B cell (primary cell): ENCODE measurements around the gene CT45A9. TPM values are rescaled to one million over a fixed set of nuclear protein-coding genes. Genes with fewer than 3 reads are reported as not detected.
"Not testable (repeated sequence)": the region's sequence is repeated elsewhere in the genome, so short reads cannot be mapped to it uniquely, and the experiment has no call there.

Experiments used
- ATAC-seq: fragments of 200-7000 bp; cut with Tn5 transposase; one replicate; pipeline ENCODE4 v1.10.0; 2021; ENCODE audit warnings: low read depth, mild to moderate bottlenecking, moderate number of reproducible peaks, moderate library complexity
- CTCF ChIA-PET: fragments of 350-600 bp; sonication (Branson Sonifier 250); formaldehyde crosslinking; loops from one replicate; lab custom pipeline; 2021; ENCODE audit warnings: antibody characterized with exemption, inconsistent platforms; lab: Charles Lee
- POLR2A ChIA-PET: fragments of 350-600 bp; sonication (Branson Sonifier 250); formaldehyde crosslinking; loops from one replicate; lab custom pipeline; 2021; ENCODE audit warnings: antibody characterized with exemption; lab: Charles Lee
- DNase-seq: peaks from one replicate; pipeline ENCODE4 v3.0.0; 2013
- H2AFZ ChIP-seq: 2 replicates; pipeline ENCODE4 v1.6.1; 2012; ENCODE audit warnings: mild to moderate bottlenecking, low read depth, low read length; ENCODE audit not compliant: insufficient read depth, poor library complexity, severe bottlenecking
- H3K27ac ChIP-seq, 2 donors: 1 replicate in 1 of 2; 2 replicates in 1 of 2; pipeline ENCODE4 v1.5.1; 2012 to 2013; ENCODE audit warnings: low read length in 2 of 2, mild to moderate bottlenecking in 2 of 2, moderate library complexity in 1 of 2
- H3K27me3 ChIP-seq, 4 experiments: fragments of 200-600 bp in 1 of 4; sonication (generic) in 1 of 4; replicated peaks in 1 of 4; 1 replicate in 2 of 4; 2 replicates in 2 of 4; pipeline versions ENCODE4 v1.6.1 to v1.7.0; 2013 to 2016; ENCODE audit warnings: low read length in 3 of 4, mild to moderate bottlenecking in 2 of 4, mixed read lengths in 1 of 4, moderate library complexity in 1 of 4; ENCODE audit not compliant: insufficient read depth in 4 of 4, control insufficient read depth in 3 of 4; ENCODE audit errors: control extremely low read depth in 1 of 4
- H3K36me3 ChIP-seq, 2 experiments: replicated peaks in 1 of 2; 1 replicate in 1 of 2; 2 replicates in 1 of 2; pipeline versions ENCODE4 v1.6.1 to v1.7.1; 2013; ENCODE audit warnings: low read length in 1 of 2; ENCODE audit not compliant: insufficient read depth in 2 of 2, control insufficient read depth in 1 of 2; ENCODE audit errors: control extremely low read depth in 1 of 2, extremely low read depth in 1 of 2
- H3K4me1 ChIP-seq, 2 donors: fragments of 200-600 bp in 1 of 2; sonication (generic) in 1 of 2; 1 replicate in 1 of 2; 2 replicates in 1 of 2; pipeline versions ENCODE4 v1.5.1 to v1.6.1; 2013 to 2017; ENCODE audit warnings: low read length in 2 of 2; ENCODE audit not compliant: control insufficient read depth in 2 of 2, insufficient read depth in 2 of 2
- H3K4me2 ChIP-seq: replicated peaks from 2 replicates; pipeline ENCODE3; 2012; ENCODE audit warnings: mild to moderate bottlenecking, low read depth, low read length; ENCODE audit not compliant: poor library complexity, severe bottlenecking
- H3K4me3 ChIP-seq, 5 experiments: fragments of 200-600 bp in 1 of 5; sonication (generic) in 1 of 5; 1 replicate in 3 of 5; 2 replicates in 2 of 5; pipeline versions ENCODE4 v1.5.1 to v1.7.0; 2011 to 2016; ENCODE audit warnings: low read length in 4 of 5, mild to moderate bottlenecking in 4 of 5, low read depth in 2 of 5, control low read depth in 1 of 5, moderate library complexity in 1 of 5; ENCODE audit not compliant: insufficient read depth in 1 of 5; ENCODE audit errors: control extremely low read depth in 1 of 5, extremely low read depth in 1 of 5
- H3K79me2 ChIP-seq: fragments of 200-600 bp; sonication (generic); one replicate; pipeline ENCODE4 v1.6.0; 2016; ENCODE audit warnings: low read length; ENCODE audit not compliant: control insufficient read depth, insufficient read depth
- H3K9ac ChIP-seq: fragments of 200-600 bp; sonication (generic); 2 replicates; pipeline ENCODE4 v1.6.1; 2017; ENCODE audit warnings: mild to moderate bottlenecking, low read length, moderate library complexity
- H3K9me3 ChIP-seq, 3 donors: one replicate each; pipeline versions ENCODE4 v1.6.1 to v1.7.1; 2013; ENCODE audit warnings: low read length in 2 of 3; ENCODE audit not compliant: control insufficient read depth in 2 of 3, insufficient read depth in 1 of 3; ENCODE audit errors: control extremely low read depth in 1 of 3
- H4K20me1 ChIP-seq: 2 replicates; pipeline ENCODE4 v1.6.0; 2012; ENCODE audit warnings: mild to moderate bottlenecking, low read length; ENCODE audit not compliant: insufficient read depth, control insufficient read depth, poor library complexity, severe bottlenecking
- H3K27ac Mint-ChIP-seq: one replicate; pipeline ENCODE4 v1.8.0; 2021; ENCODE audit warnings: mixed read lengths
- H3K27me3 Mint-ChIP-seq: one replicate; pipeline ENCODE4 v1.8.0; 2021; ENCODE audit warnings: mixed read lengths
- H3K4me1 Mint-ChIP-seq: one replicate; pipeline ENCODE4 v1.8.0; 2021; ENCODE audit warnings: mixed read lengths
- H3K4me3 Mint-ChIP-seq: one replicate; pipeline ENCODE4 v1.8.0; 2021; ENCODE audit warnings: mixed read lengths
- H3K9me3 Mint-ChIP-seq: one replicate; pipeline ENCODE4 v1.8.0; 2022; ENCODE audit warnings: mixed read lengths; ENCODE audit not compliant: insufficient read depth
- CTCF ChIP-seq: fragments of 200-600 bp; IDR thresholded peaks from one replicate; pipeline ENCODE4 v1.8.0; 2022; ENCODE audit warnings: antibody characterized with exemption, mild to moderate bottlenecking
- EZH2 ChIP-seq: IDR thresholded peaks from 2 replicates; pipeline ENCODE4 v1.6.1; 2012; ENCODE audit warnings: borderline replicate concordance, low read depth, mild to moderate bottlenecking, moderate library complexity, low read length; ENCODE audit not compliant: insufficient read depth, poor library complexity, severe bottlenecking
- WGBS: methylation state at CpG from one replicate; pipeline ENCODE4 v1.1.5; 2013; ENCODE audit warnings: missing lambda C conversion rate; ENCODE audit not compliant: insufficient coverage; 5-methylcytosine and 5-hydroxymethylcytosine counted together
- intact Hi-C: fragments of 100-400 bp; cut with micrococcal nuclease; formaldehyde crosslinking; loops from one replicate; pipeline ENCODE4 v1.10.0; 2022
- polyA plus RNA-seq: library from polyadenylated mRNA; depleted of rRNA; stranded (reverse); fragments of >200 nt; gene quantifications from 2 replicates; pipeline ENCODE4 v1.2.3, GENCODE V29; 2012
- total RNA-seq, 2 donors: library from RNA; stranded (reverse); fragments of 120-200 nt in 1 of 2; gene quantifications; 1 replicate in 1 of 2; 2 replicates in 1 of 2; pipeline versions ENCODE4 v1.2.3 to v1.2.4, GENCODE V29; 2013 to 2022

Gene CT45A9
- total and polyA plus RNA-seq, 2 donors (not counting 1 experiment from before 2014, with no cell fraction given), result not detected

DNA sequence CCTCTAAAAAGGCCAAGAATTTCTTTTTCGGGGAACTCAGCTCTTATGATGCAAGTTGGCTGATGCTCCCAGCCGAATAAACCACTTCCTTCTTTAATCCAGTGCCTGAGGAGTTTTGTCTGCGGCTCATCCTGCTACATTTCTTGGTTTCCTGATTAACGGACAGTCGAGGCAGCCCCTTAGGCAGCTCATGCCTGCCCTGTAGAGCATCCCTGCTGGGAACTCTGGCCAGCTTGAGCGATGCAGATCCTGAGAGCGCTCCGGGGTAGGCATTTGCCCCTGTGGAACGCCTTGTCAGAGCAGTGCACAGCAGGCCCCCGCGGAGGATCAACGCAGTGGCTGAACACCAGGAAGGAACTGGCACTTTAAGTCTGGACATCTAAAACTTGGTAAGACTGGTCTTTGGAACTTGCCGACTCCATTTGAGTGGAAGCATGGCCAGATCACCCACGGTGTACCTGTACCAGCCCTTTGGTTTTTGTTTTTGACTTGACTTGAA is 18.5 kb upstream of the CT45A9 start:
- Histone ChIP-seq H3K4me2 (no peak overlapping the region), H4K20me1 (no peaks in the 10 kb centered on the region), H3K9me3 (no peaks in the 10 kb centered on the region), H2AFZ (no peak overlapping the region), H3K79me2 (no peaks in the 10 kb centered on the region), H3K27me3 (peaks cover 0 to 4% (median 0%) of the 10 kb centered on the region in 4 experiments), H3K9ac (no peak overlapping the region), H3K4me1 (no peaks in the 10 kb centered on the region), H3K27ac (no peak overlapping the region), H3K4me3 (no peak overlapping the region), H3K36me3 (no peaks in the 10 kb centered on the region)
- CTCF ChIA-PET, result no interaction called here
- no peaks in the 10 kb centered on the region for H3K4me1 Mint-ChIP-seq
- POLR2A ChIA-PET, result no interaction called here
- intact Hi-C loops, result no loop called here
- ATAC-seq (no peak), DNase-seq (no peak)
- no peak overlapping the region for H3K4me3 Mint-ChIP-seq
- no peaks in the 10 kb centered on the region for H3K9me3 Mint-ChIP-seq
- no peak for TF ChIP-seq EZH2
- no peak for TF ChIP-seq CTCF
- no peaks in the 10 kb centered on the region for H3K27me3 Mint-ChIP-seq
- 73% methylated on average over 8 of the region's 14 CpGs for WGBS
- H3K27ac Mint-ChIP-seq, result no peak overlapping the region

- intact Hi-C loops, H4K20me1 ChIP-seq, H2AFZ ChIP-seq, H3K4me2 ChIP-seq, CTCF ChIA-PET, H3K27me3 Mint-ChIP-seq, H3K27ac ChIP-seq, DNase-seq, H3K4me1 Mint-ChIP-seq, H3K36me3 ChIP-seq, H3K4me3 ChIP-seq, H3K9me3 ChIP-seq, POLR2A ChIA-PET, ATAC-seq, H3K9ac ChIP-seq, H3K9me3 Mint-ChIP-seq, H3K27me3 ChIP-seq, H3K4me3 Mint-ChIP-seq, H3K27ac Mint-ChIP-seq, H3K79me2 ChIP-seq, H3K4me1 ChIP-seq: not testable (repeated sequence)
- no CpG with 5 or more reads among the region's 15 CpGs for WGBS
Observed at GRCh38 chrX:135888976-135889375, 17.4 kb upstream of the CT45A9 start.

GRCh38 chrX:135888230-135888629 is 16.6 kb upstream of the CT45A9 start:
- H3K9ac ChIP-seq, H3K79me2 ChIP-seq, H3K9me3 Mint-ChIP-seq, H3K36me3 ChIP-seq, CTCF ChIA-PET, DNase-seq, H3K4me1 Mint-ChIP-seq, H3K27ac ChIP-seq, H3K27me3 ChIP-seq, POLR2A ChIA-PET, intact Hi-C loops, H3K27ac Mint-ChIP-seq, H3K4me3 ChIP-seq, H3K4me1 ChIP-seq, ATAC-seq, H3K27me3 Mint-ChIP-seq, H3K4me3 Mint-ChIP-seq, H3K4me2 ChIP-seq, H2AFZ ChIP-seq, H4K20me1 ChIP-seq, H3K9me3 ChIP-seq: not testable (repeated sequence)
- 94% methylated on average over 3 of the region's 18 CpGs for WGBS
